ENCODE measurements around the gene THSD4.

THSD4 gene

DNA sequence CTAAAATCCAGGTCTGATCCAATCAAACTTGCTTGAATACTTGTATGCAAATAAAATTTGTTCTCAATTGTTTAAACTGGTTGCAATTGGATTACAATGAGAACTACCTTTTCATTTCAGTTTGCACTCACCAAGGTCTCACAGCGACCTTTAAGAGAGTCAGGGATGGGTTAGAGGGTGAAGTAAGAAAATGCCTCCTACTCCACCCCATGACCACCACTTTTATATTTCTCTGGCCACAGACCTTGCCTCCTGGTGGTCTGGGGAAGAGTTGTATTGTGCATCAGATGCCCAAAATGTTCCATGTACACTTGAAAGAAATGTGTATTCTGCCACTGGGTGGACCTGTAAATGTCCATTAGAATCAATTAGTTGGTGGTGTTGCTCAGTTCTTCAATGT, 16.4 kb upstream of the THSD4 start:
- DNase-seq = no peak

DNA sequence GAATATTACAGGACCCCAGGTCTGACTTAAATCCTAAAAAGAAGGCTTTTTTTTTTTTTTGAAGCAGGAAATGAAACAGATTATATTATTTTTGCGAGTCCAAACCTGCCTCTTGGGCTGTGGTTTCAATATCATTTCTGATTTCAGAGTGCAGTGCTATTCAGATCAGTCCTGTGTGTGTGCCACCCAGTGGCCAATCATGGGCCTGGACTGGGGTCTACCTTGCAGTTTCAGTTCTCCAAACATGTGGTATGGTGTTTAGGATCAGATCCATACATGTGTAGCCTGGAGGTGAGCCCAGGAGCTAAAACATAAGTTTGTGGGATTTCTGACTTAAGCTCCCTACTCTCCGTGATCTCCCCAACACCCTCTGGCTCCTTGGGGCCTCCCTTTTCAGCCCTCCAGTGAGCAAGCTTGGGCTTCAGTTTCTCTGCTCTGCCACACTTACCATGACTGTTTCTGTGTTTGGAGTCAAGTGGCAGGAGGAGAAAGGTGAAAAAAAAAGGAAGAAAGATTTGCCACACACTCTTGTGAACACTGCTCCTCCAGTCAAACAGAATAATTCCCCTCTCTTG, 12.1 kb upstream of the THSD4 start:
- DNase-seq = no peak

DNA sequence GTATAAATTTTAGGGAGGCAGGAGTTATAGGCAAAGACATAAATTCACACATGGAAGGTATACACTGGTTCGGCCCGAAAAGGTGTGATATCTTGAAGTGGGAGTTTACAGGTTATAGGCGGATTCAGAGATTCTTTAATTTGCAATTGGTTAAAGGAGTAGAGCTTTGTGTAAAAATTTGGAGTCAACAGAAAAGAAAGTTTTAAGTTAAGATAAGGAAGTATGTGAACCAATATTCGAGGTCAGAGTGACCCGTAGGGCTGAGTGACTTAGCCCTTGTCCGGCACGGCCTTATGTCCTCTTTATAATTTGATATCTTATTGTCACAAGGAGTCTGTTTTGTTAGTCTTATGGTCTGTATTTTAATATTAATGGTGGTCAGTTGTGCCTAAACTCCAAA, 10.6 kb upstream of the THSD4 start:
- DNase-seq = no peak

DNA sequence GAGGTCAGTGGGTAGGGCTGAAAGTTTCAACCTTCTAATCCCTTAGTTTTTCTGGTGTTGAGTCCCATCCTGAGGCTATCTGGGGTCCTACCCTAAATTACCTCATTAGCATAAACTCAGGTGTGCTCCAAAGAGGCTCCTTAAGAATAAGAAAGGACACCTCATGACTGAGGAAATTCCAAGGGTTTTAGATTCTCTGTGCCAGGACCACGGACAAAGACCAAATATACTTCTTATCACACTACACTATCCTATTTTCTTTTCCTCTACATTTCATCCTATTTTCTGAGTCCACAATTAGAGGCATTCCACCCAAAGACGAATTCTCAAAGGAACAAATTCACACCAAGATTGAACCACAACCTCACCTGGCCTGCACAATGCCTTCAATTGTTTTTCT, 9.8 kb upstream of the THSD4 start:
- DNase-seq = no peak

DNA sequence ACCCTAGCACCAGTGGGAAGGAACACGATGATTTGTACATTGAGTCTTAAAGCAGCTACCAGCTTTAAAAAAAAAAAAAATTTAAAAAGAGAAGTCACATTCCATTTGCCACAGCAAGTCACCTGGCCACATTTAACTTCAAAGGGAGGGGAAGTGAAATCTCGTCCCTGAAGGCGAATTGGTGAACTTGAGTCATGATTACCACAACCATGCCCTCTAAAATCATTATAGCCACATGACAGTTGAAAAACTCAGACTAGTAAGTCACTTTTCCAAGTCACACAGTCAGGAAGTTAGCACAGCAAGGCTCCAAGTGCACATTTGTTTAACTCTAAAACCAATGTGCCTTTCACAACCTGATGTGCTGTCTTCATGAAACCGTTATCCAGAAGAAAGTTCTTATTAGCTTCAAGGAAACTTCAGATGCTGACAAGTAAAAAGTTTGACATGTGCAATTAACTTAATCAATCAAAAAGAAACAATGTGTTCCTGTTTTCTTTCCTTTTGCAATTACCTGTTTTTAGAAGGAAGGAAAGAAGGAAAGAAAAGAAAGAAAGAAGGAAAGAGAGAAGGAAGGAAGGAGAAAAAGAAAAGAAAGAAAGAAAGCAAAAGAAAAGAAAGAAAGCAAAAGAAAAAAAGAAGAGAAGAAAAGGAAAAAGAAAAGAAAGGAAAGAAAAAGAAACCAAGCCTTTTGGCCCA, 8.3 kb upstream of the THSD4 start:
- DNase-seq = no peak

GRCh38 chr15:71107501-71107815, 7.8 kb upstream of the THSD4 start:
- DNase-seq = no peak

DNA sequence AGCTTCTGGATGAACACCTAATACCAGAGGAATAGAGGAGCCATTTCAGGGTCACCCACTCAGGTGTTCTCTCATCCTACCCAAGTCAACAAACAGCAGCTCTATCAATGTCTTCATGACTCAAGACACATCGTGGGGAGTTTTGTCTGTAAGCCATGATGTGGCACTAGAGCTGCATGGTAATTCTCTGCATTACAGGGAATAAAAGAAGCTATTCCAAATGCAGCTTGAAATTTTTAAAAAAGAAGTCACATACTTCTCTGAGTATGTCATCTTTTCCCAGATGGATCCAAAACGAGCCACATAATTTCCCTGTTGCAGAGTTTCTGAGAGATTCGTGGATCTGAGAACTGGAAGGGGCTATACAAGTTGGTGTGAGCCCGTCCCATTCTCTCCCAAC, 6.1 kb upstream of the THSD4 start:
- DNase-seq = no peak

GRCh38 chr15:71109905-71110304, 5.4 kb upstream of the THSD4 start:
- no peak for DNase-seq

DNA sequence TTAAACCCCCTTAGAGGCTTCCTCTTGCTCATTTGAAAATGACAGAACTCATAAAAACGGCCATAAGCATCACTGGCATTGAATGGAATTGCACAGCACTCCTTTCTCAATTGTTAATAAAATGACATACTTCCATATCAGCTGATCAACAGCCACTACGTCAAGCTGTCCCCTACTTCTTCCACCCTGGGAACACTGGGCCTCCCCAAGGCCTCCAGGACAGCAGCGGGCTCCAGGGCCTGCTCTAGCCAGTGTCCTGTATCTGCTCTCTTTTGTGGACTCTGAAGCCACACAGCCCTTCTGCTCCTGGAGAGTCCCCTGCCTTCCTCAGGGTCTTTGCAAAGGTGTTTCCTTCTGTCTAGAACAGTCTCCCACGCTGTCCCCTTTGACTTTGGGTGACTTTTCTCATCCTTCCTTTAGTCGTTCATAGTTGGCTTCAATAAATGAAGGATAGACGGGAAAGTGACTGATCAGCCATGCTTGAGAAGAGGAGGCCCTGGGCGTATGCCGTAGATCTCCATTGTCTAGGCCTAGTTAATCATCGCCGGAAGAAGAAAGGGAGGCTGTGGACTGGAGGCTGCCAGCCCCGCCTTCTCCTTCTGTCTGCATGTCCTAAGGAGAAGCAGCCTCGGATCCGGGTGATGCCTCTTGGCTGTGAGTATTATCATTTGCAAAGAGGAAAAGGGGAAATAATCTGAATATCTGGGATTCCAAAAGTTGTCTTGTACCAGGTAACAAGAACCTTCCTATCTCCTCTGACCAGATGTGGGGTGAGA, 4.7 kb upstream of the THSD4 start:
- no peak for DNase-seq

DNA sequence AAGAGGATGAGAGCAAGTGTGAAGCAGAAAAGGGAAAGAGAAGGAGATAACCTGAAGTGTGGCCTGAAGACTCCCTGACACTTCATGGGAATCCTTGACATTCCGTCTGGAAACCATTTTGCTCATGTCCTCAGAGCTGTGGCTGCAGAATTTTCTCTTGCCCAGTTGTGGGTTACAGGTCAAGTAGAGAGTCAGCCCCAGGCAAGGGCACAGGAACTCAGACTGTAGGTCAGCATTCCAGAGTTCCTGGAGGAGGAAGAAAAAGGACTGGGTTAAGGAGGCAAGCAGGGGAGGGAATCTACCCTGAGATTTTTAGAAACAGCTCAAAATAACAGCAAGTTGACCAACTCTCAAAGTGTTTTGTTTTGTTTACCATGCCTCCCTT, 4.1 kb upstream of the THSD4 start:
- DNase-seq = no peak

DNA sequence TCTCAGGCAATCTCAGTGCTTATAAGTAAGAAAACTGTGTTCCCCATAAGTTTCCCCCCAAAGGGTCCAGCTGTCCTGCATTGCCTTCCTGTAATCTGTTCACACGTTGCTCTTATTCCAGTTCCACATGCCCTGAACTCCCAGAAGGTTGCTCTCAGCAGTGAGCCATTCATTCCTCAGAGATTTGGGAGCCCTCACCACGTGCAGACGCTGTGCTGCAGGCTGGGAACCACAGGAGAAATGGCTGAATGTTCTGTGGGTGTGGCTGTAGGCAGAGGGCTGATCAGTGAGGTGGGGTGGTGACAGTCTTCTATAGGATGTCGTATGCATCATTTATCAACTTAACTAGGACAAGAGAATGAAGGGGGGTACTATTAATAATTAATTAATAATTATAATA, 3.3 kb upstream of the THSD4 start:
- DNase-seq = no peak

GRCh38 chr15:71112429-71112828, 2.8 kb upstream of the THSD4 start:
- DNase-seq = no peak

DNA sequence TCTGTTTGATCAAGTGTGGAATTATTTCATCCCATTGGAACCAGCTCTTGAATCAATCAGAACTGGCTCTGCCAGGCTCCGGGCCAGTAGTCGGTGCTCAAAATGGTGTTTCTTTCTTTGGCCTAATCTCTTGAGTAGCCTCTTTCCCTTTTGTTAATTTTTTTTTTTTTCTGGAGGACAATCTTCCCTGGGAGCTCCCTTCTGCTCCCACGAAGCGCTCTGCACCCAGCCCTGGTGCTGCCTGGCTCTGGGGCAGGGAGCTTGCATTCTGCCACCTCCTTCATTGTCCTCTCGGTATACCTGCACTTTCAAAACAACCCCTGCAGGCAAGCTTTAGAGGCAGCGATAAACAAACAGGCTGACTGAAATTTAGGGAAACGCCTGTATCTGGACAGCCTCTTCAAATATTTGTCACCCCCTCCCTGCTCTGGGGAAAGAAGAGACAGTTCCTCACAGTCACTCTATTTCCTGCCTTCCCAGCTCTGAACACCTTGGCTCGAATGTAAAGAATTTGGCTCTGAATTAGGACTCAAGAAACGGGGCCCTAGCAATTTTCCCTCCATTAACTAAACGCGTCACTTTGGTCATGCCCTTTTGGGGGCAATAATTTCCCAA, 1.1 kb upstream of the THSD4 start:
- no peak for DNase-seq

GRCh38 chr15:71115567-71116351, 488 bp downstream of the THSD4 start:
- peak in 1 of 14 donors; percentile 22 for DNase-seq

- DNase-seq = no peak
Measured at GRCh38 chr15:71116366-71116765, 1.1 kb downstream of the THSD4 start.

DNA sequence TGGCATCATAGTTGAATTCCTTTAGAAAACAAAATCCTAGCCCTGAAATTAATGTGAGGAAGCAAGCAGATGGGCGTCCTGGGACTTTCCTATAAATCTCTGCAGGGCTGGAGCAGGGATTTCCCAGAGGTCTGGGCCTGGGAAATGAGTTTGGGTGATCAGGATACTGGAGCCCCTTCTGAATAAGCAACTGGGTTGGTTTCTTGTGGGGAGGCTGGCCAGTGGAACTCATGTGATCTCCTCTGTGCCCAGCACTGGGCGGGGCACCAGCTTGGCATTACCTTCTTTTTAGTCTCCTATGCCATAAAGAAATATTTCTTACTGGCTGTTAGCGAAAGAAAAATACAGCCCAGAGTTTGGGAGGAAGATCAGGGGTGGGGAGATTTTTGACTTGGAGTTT, 1.7 kb downstream of the THSD4 start:
- no peak for DNase-seq

DNA sequence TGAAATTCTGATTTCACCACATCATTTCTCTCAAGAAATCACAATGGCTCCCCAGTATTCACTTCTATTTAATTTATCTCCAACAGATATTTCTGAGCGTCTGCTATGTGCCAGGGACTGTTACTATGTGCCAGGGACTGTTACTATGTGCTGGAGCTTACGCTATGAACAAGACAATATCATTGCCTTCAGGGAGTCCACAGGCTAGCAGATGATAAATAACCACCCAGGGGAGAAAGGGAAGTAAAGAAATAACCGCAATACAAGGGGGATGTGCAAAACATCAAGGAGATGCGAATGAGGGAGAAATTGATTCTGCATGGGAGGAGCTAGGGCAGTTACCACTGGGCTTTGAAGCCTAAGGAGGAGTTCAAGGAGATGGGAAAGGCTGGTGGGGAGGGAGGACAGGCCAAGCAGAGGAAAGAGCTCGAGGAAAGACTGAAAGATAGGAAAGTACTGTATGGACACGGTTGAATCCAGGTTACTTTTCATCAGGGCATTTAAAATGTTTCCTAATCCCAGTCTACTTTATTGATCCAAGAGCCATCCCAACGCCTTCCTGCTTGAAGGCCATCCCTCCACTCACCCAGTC, 2.5 kb downstream of the THSD4 start:
- DNase-seq = no peak

DNA sequence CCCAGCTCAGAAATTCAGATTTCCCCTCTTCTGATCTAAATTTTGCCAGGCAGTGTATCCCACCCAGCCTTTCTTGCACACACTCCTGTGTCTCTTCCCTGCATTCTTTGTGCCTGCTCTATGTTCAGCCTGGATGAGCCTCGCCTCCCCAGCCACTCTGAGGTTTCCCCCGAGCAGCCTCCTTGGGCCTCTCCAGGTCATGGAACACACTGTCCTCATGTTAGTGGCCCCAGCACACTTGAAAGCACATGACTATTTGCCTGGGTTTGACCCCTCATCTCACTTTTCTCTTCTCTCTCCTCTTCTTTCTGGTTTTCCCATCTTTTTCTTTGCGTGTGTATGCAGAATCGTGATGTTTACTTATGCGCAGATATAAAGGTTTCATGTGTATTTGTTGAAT, 3.1 kb downstream of the THSD4 start:
- DNase-seq = no peak

- DNase-seq = no peak
Measured at GRCh38 chr15:71118881-71119632, 3.8 kb downstream of the THSD4 start.

- no peak for DNase-seq
Measured at GRCh38 chr15:71120428-71120944, 5.2 kb downstream of the THSD4 start.

- DNase-seq = no peak
Measured at GRCh38 chr15:71121442-71121841, 6.2 kb downstream of the THSD4 start.

Data from C1 segment of cervical spinal cord (tissue), 14 donors.